Frontal cortex (tissue), 4 donors: ENCODE results near the gene ASB5. TPM values are rescaled to one million over a fixed set of nuclear protein-coding genes. Genes with fewer than 3 reads are reported as not detected.

Experiments used
- DNase-seq, 2 donors: peaks; one replicate each; pipeline ENCODE4 v3.0.0; 2012; ENCODE audit warnings: low spot score in 2 of 2
- FAIRE-seq: peaks from 2 replicates; lab custom pipeline; 2012; peaks lifted over from hg19 to GRCh38; lab: Jason Lieb, UNC
- total RNA-seq: library from RNA; depleted of rRNA; stranded (reverse); fragments of >200 nt; gene quantifications from one replicate; pipeline ENCODE4 v1.2.3, GENCODE V29; 2014
- donor health status: control.
- donor health status: control.
- donor health status: control.

The ASB5 gene
- total RNA-seq, 1 donor from 2014 or later = 0.41 TPM

GRCh38 chr4:176186671-176187395 is 82.2 kb downstream of the ASB5 start:
- DNase-seq = no peak

GRCh38 chr4:176186067-176186466 is 83.0 kb downstream of the ASB5 start:
- no peak for FAIRE-seq

More at GRCh38 chr4:176186671-176187395, 82.2 kb downstream of the ASB5 start:
- no peak for FAIRE-seq

GRCh38 chr4:176185051-176185450 is 84.0 kb downstream of the ASB5 start:
- no peak for FAIRE-seq
- DNase-seq = no peak

More at GRCh38 chr4:176186067-176186466, 83.0 kb downstream of the ASB5 start:
- no peak for DNase-seq

Other genes starting within 250 kb of the ASB5 start
- gene WDR17, start 203.4 kb downstream of the ASB5 start, total RNA-seq = 63.6 TPM
- 0.82 TPM for gene SPATA4, start 73.6 kb downstream of the ASB5 start, total RNA-seq
- gene SPCS3, start 50.7 kb upstream of the ASB5 start, total RNA-seq = 108 TPM